ENCODE measurements around the gene MTMR12. TPM values are rescaled to one million over a fixed set of nuclear protein-coding genes. Genes with fewer than 3 reads are reported as not detected.

The MTMR12 gene
- total and polyA plus RNA-seq, 2 of the 13 experiments (the other 11 are each of a cell fraction or from before 2014, with no cell fraction given): 23.4 to 36.6 TPM

- no peak for TF ChIP-seq ZNF740 (CRISPR knock-in tag; IDR thresholded peaks at IDR 0.05)
- TF ChIP-seq POLR2G (IDR thresholded peaks at IDR 0.05; ENCODE audit: low read depth, low read length): peak; percentile 88
- TF ChIP-seq ZNF709 (CRISPR knock-in tag; IDR thresholded peaks at IDR 0.05): no peak
- TF ChIP-seq PRDM10 (CRISPR knock-in tag; IDR thresholded peaks at IDR 0.05; ENCODE audit: low read depth): peak; percentile 67; the same call in 1 of the 2 replicates
- TF ChIP-seq ARID3A (IDR thresholded peaks at IDR 0.05; ENCODE audit: low read depth, low read length): peak; percentile 8; the same call in 1 of the 2 replicates
- no peak for TF ChIP-seq BCLAF1 (IDR thresholded peaks at IDR 0.05)
- no peak for TF ChIP-seq ELK4 (CRISPR knock-in tag; IDR thresholded peaks at IDR 0.05; ENCODE audit: borderline replicate concordance)
- TF ChIP-seq ZNF614 (CRISPR knock-in tag; IDR thresholded peaks at IDR 0.05; ENCODE audit: borderline replicate concordance): peak; percentile 95; the same call in 1 of the 2 replicates
- no peak for TF ChIP-seq THAP8 (CRISPR knock-in tag; IDR thresholded peaks at IDR 0.05; ENCODE audit: borderline replicate concordance)
- TF ChIP-seq TFDP1 (CRISPR knock-in tag; IDR thresholded peaks at IDR 0.05; ENCODE audit: borderline replicate concordance): peak; percentile 66; the same call in 1 of the 2 replicates
- peak; percentile 82 for TF ChIP-seq THRA (CRISPR knock-in tag; IDR thresholded peaks at IDR 0.05; ENCODE audit: borderline replicate concordance)
- TF ChIP-seq HNF4G (IDR thresholded peaks at IDR 0.05; ENCODE audit: borderline replicate concordance, low read depth, low read length): peak; percentile 74; the same call in 1 of the 2 replicates
- TF ChIP-seq HNF4G (CRISPR knock-in tag; IDR thresholded peaks at IDR 0.05; ENCODE audit: borderline replicate concordance, low read depth): peak; percentile 61; the same call in 1 of the 2 replicates
Measured at GRCh38 chr5:32233696-32234447, 78.9 kb downstream of the MTMR12 start (continued).

Measured in HepG2 (cell line).